CD8-positive, alpha-beta memory T cell (primary cell): Measurements from ENCODE around the gene IGFL2. TPM values are rescaled to one million over a fixed set of nuclear protein-coding genes. Genes with fewer than 3 reads are reported as not detected.
"Not testable (repeated sequence)": the region's sequence is repeated elsewhere in the genome, so short reads cannot be mapped to it uniquely, and the experiment has no call there.

Source experiments
- CTCF ChIA-PET: fragments of 350-600 bp; sonication (Branson Sonifier 250); formaldehyde crosslinking; loops from one replicate; lab custom pipeline; 2021; ENCODE audit warnings: antibody characterized with exemption; lab: Charles Lee
- POLR2A ChIA-PET: fragments of 350-600 bp; sonication (Branson Sonifier 250); formaldehyde crosslinking; loops from one replicate; lab custom pipeline; 2021; ENCODE audit warnings: antibody characterized with exemption; lab: Charles Lee
- DNase-seq, 5 donors: peaks; one replicate each; pipeline versions ENCODE4 v3.0.0 to v3.0.0-alpha.2; 2020 to 2022; ENCODE audit warnings: mixed read lengths in 1 of 5
- H3K27ac ChIP-seq: one replicate; pipeline ENCODE4 v1.7.0; 2013; ENCODE audit warnings: low read depth, mild to moderate bottlenecking, low read length, moderate library complexity
- H3K27me3 ChIP-seq: 2 replicates; pipeline ENCODE4 v1.7.0; 2013; ENCODE audit warnings: low read length, mild to moderate bottlenecking; ENCODE audit not compliant: insufficient read depth, poor library complexity, severe bottlenecking
- H3K36me3 ChIP-seq: 2 replicates; pipeline ENCODE4 v1.7.0; 2013; ENCODE audit warnings: mild to moderate bottlenecking, low read length, moderate library complexity; ENCODE audit not compliant: insufficient read depth
- H3K4me1 ChIP-seq: 2 replicates; pipeline ENCODE4 v1.7.0; 2013; ENCODE audit warnings: mild to moderate bottlenecking, low read length, moderate library complexity; ENCODE audit not compliant: insufficient read depth
- H3K4me3 ChIP-seq: 2 replicates; pipeline ENCODE4 v1.7.0; 2013; ENCODE audit warnings: mild to moderate bottlenecking, low read length
- H3K9me3 ChIP-seq: 2 replicates; pipeline ENCODE4 v1.7.0; 2013; ENCODE audit warnings: mild to moderate bottlenecking, low read length
- H3K27ac Mint-ChIP-seq, 8 donors: one replicate each; pipeline ENCODE4 v1.8.0; 2020 to 2021; ENCODE audit warnings: mixed read lengths in 8 of 8, mild to moderate bottlenecking in 6 of 8, inconsistent platforms in 3 of 8, moderate library complexity in 3 of 8
- H3K27me3 Mint-ChIP-seq, 2 donors: one replicate each; pipeline ENCODE4 v1.8.0; 2020 to 2021; ENCODE audit warnings: mixed read lengths in 2 of 2, mild to moderate bottlenecking in 1 of 2, moderate library complexity in 1 of 2
- H3K36me3 Mint-ChIP-seq, 3 donors: one replicate each; pipeline ENCODE4 v1.8.0; 2020 to 2021; ENCODE audit warnings: mixed read lengths in 3 of 3, inconsistent platforms in 1 of 3, mild to moderate bottlenecking in 1 of 3
- H3K4me1 Mint-ChIP-seq, 3 donors: one replicate each; pipeline ENCODE4 v1.8.0; 2020 to 2021; ENCODE audit warnings: mixed read lengths in 3 of 3, inconsistent platforms in 1 of 3, mild to moderate bottlenecking in 1 of 3
- H3K4me3 Mint-ChIP-seq, 7 donors: one replicate each; pipeline ENCODE4 v1.8.0; 2020 to 2021; ENCODE audit warnings: mixed read lengths in 7 of 7, mild to moderate bottlenecking in 6 of 7, moderate library complexity in 4 of 7, inconsistent platforms in 2 of 7
- H3K9me3 Mint-ChIP-seq, 5 donors: one replicate each; pipeline ENCODE4 v1.8.0; 2020 to 2022; ENCODE audit warnings: mixed read lengths in 5 of 5, mild to moderate bottlenecking in 3 of 5, moderate library complexity in 2 of 5, inconsistent platforms in 1 of 5
- polyA plus RNA-seq: library from polyadenylated mRNA; unstranded; fragments of 300-500 nt; fragmentation: Illumina TruSeq; gene quantifications from one replicate; pipeline ENCODE4 v1.2.3, GENCODE V29; 2021
- total RNA-seq, 2 experiments: library from RNA; stranded (reverse); gene quantifications; one replicate each; pipeline ENCODE4 v1.2.3, GENCODE V29; 2021

IGFL2 gene
- total and polyA plus RNA-seq, 3 experiments from 2014 or later, result not detected

GRCh38 chr19:46173886-46174480, 25.9 kb downstream of the IGFL2 start:
- H3K4me1 ChIP-seq, result no peaks in the 10 kb centered on the region
- DNase-seq, result no peak
- no peak overlapping the region for H3K27ac ChIP-seq
- POLR2A ChIA-PET, result no interaction called here
- Mint-ChIP-seq H3K4me1 (no peaks in the 10 kb centered on the region), H3K36me3 (peaks cover 0 to 5% (median 0%) of the 10 kb centered on the region in 3 donors), H3K4me3 (no peak overlapping the region), H3K9me3 (peaks cover 7 to 19% (median 14%) of the 10 kb centered on the region in 5 donors), H3K27ac (peak overlapping the region in 1 of 8 donors; percentile 21), H3K27me3 (peaks cover 9 to 75% of the 10 kb centered on the region in 2 donors)
- peaks cover 3% of the 10 kb centered on the region for H3K9me3 ChIP-seq
- no peaks in the 10 kb centered on the region for H3K36me3 ChIP-seq
- H3K27me3 ChIP-seq, result peaks cover 5% of the 10 kb centered on the region
- H3K4me3 ChIP-seq, result no peak overlapping the region
- CTCF ChIA-PET, result no interaction called here

GRCh38 chr19:46176116-46176860, 28.2 kb downstream of the IGFL2 start:
- Mint-ChIP-seq H3K27me3 (peaks cover 11 to 66% of the 10 kb centered on the region in 2 donors), H3K4me3 (no peak overlapping the region), H3K4me1 (peaks cover 0 to 2% (median 0%) of the 10 kb centered on the region in 3 donors), H3K9me3 (peaks cover 0 to 6% (median 2%) of the 10 kb centered on the region in 5 donors), H3K36me3 (no peaks in the 10 kb centered on the region), H3K27ac (no peak overlapping the region)
- no peak for DNase-seq
- peaks cover 5% of the 10 kb centered on the region for H3K27me3 ChIP-seq
- no peaks in the 10 kb centered on the region for H3K4me1 ChIP-seq
- no peak overlapping the region for H3K4me3 ChIP-seq
- ChIA-PET CTCF (no interaction called here), POLR2A (no interaction called here)
- no peak overlapping the region for H3K27ac ChIP-seq
- no peaks in the 10 kb centered on the region for H3K36me3 ChIP-seq
- no peaks in the 10 kb centered on the region for H3K9me3 ChIP-seq

GRCh38 chr19:46179076-46179759, 31.2 kb downstream of the IGFL2 start:
- H3K9me3 ChIP-seq, result no peaks in the 10 kb centered on the region
- H3K4me3 Mint-ChIP-seq, result no peak overlapping the region
- peak overlapping the region in 1 of 8 donors; percentile 38 for H3K27ac Mint-ChIP-seq
- ChIA-PET CTCF (no interaction called here), POLR2A (no interaction called here)
- H3K4me3 ChIP-seq, result no peak overlapping the region
- H3K27me3 ChIP-seq, result no peaks in the 10 kb centered on the region
- H3K27me3 Mint-ChIP-seq, result peaks cover 13 to 54% of the 10 kb centered on the region in 2 donors
- peaks cover 0 to 6% (median 4%) of the 10 kb centered on the region in 3 donors for H3K4me1 Mint-ChIP-seq
- no peaks in the 10 kb centered on the region for H3K36me3 Mint-ChIP-seq
- no peak for DNase-seq
- H3K36me3 ChIP-seq, result no peaks in the 10 kb centered on the region
- no peaks in the 10 kb centered on the region for H3K9me3 Mint-ChIP-seq
- no peak overlapping the region for H3K27ac ChIP-seq
- H3K4me1 ChIP-seq, result no peaks in the 10 kb centered on the region

GRCh38 chr19:46180701-46181387, 32.8 kb downstream of the IGFL2 start:
- H3K4me3 Mint-ChIP-seq, result no peak overlapping the region
- H3K4me1 Mint-ChIP-seq, result peaks cover 0 to 6% (median 4%) of the 10 kb centered on the region in 3 donors
- Histone ChIP-seq H3K27ac (no peak overlapping the region), H3K27me3 (no peaks in the 10 kb centered on the region), H3K4me1 (no peaks in the 10 kb centered on the region), H3K4me3 (no peak overlapping the region), H3K9me3 (no peaks in the 10 kb centered on the region), H3K36me3 (no peaks in the 10 kb centered on the region)
- H3K9me3 Mint-ChIP-seq, result peaks cover 0 to 1% (median 0%) of the 10 kb centered on the region in 5 donors
- H3K36me3 Mint-ChIP-seq, result no peaks in the 10 kb centered on the region
- ChIA-PET POLR2A (no interaction called here), CTCF (no interaction called here)
- DNase-seq, result no peak
- H3K27ac Mint-ChIP-seq, result no peak overlapping the region
- H3K27me3 Mint-ChIP-seq, result peaks cover 11 to 55% of the 10 kb centered on the region in 2 donors

DNA sequence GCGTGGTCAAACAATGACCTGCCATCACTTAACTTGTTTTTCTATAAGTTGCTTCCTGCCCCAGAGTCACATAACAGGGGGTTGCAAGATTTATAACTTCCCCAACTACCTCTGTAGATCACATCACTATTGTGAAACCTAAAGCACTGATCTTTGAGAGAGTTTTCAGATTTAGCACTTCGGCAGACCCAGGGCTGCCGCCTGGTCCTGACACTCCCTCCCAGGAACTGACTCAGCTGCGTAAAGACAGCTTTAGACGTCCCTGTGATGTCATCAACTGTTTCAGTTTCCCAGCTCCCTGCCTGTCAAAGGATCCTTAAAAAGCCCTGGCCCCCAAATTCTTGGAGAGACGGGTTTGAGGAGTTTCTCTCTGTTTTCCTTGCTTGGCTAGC, 33.3 kb downstream of the IGFL2 start:
- CTCF ChIA-PET, result no interaction called here
- DNase-seq, result no peak

GRCh38 chr19:46182476-46182875, 34.4 kb downstream of the IGFL2 start:
- Histone ChIP-seq H3K27ac (no peak overlapping the region), H3K4me1 (no peaks in the 10 kb centered on the region), H3K36me3 (no peaks in the 10 kb centered on the region), H3K9me3 (no peaks in the 10 kb centered on the region), H3K27me3 (no peaks in the 10 kb centered on the region), H3K4me3 (no peak overlapping the region)
- ChIA-PET POLR2A (no interaction called here), CTCF (no interaction called here)
- Mint-ChIP-seq H3K4me1 (peaks cover 0 to 6% (median 4%) of the 10 kb centered on the region in 3 donors), H3K27me3 (peaks cover 10 to 46% of the 10 kb centered on the region in 2 donors), H3K9me3 (peaks cover 0 to 1% (median 0%) of the 10 kb centered on the region in 5 donors), H3K4me3 (no peak overlapping the region), H3K36me3 (no peaks in the 10 kb centered on the region), H3K27ac (no peak overlapping the region)
- DNase-seq, result no peak

More for the DNA sequence above, 33.3 kb downstream of the IGFL2 start:
- Mint-ChIP-seq H3K27me3 (peaks cover 12 to 51% of the 10 kb centered on the region in 2 donors), H3K4me3 (no peak overlapping the region), H3K9me3 (peaks cover 0 to 1% (median 0%) of the 10 kb centered on the region in 5 donors), H3K27ac (no peak overlapping the region), H3K4me1 (peaks cover 0 to 6% (median 4%) of the 10 kb centered on the region in 3 donors), H3K36me3 (no peaks in the 10 kb centered on the region)
- Histone ChIP-seq H3K27ac (no peak overlapping the region), H3K4me1 (no peaks in the 10 kb centered on the region), H3K4me3 (no peak overlapping the region), H3K9me3 (no peaks in the 10 kb centered on the region), H3K27me3 (no peaks in the 10 kb centered on the region), H3K36me3 (no peaks in the 10 kb centered on the region)
- POLR2A ChIA-PET, result no interaction called here

DNA sequence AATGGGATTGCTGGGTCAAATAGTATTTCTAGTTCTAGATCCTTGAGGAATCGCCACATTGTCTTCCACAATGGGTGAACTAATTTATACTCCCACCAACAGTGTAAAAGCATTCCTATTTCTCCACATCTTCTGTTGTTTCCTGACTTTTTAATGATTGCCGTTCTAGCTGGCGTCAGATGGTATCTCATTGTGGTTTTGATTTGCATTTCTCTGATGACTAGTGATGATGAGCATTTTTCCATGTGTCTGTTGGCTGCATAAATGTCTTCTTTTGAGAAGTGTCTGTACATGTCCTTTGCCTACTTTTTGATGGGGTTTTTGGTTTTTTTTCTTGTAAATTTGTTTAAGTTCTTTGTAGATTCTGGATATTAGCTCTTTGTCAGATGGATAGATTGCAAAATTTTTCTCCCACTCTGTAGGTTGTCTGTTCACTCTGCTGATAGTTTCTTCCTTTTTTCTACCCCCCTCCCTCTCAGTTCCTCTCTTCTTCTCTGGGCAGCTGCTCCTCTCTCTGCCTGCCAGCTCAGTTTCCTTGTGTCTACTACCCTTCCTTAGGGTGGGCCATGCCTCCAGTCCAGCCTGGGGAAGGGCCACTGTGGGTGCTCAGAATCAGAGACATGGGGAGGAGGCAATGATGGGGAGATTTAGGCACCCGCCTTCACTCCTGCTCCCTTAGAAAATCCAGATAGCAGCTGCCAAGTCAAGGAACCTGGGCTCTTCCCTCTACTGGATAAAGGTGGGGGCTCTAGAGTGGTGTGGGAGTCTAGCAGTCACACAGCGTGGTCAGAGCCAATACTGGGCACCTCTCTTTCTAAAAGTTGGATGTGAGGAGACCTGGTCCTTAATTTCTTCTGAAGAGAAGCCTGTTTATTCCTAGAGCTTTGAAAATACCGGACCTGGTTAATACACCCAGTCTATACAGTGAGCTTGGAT, 37.0 kb downstream of the IGFL2 start:
- H3K4me1 Mint-ChIP-seq, H3K27ac ChIP-seq, H3K27ac Mint-ChIP-seq, CTCF ChIA-PET, H3K27me3 ChIP-seq, H3K4me1 ChIP-seq, H3K4me3 Mint-ChIP-seq, POLR2A ChIA-PET, H3K9me3 Mint-ChIP-seq, H3K36me3 ChIP-seq, H3K4me3 ChIP-seq, H3K36me3 Mint-ChIP-seq, H3K9me3 ChIP-seq, DNase-seq: not testable (repeated sequence)
- peaks cover 11 to 53% of the 10 kb centered on the region in 2 donors for H3K27me3 Mint-ChIP-seq
